ENCODE measurements around the gene TMED6. TPM values are rescaled to one million over a fixed set of nuclear protein-coding genes. Genes with fewer than 3 reads are reported as not detected.

TMED6 gene
- total RNA-seq: not detected

DNA sequence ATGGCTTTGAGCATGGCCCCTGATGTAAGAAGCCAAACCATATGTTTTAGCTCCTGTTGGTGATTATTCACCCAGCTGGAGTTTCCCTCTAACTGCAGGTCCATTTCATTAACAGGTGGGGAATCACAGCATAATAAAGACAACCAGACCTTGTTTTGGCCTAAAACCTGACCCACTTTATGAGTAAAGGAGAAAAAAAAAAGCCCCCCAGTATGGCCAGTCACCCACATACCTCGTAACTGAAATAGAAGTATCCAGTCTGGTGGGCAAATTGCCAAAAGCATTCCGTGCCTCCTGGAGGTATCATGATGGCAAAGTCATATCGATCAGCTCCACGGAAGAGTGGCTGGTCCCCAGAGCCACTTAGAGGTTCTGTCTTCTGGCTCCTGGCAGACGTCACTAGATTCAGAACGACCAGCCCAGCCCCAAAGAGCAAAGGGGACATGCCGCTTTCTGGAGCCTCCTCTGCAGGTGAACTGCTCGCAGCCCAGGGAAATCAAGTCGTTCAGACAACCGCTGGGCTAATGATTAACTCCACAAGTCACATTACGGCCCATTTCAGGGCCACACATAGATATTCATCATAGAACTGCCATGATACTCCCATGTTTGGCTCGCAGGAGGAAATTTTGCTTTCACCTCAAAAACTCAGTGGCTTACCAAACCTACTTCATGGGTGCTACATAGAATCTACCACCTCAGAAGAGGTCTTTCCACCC is at the start of gene TMED6:
Gene TMED6, minus strand, starts transcription at position 478 of the 719 bp plus-strand sequence. Its CDS starts 33 bp downstream, at position 445.
- ATAC-seq (ENCODE audit: low FRiP score): no peak
- TF ChIP-seq, protein P1, sequence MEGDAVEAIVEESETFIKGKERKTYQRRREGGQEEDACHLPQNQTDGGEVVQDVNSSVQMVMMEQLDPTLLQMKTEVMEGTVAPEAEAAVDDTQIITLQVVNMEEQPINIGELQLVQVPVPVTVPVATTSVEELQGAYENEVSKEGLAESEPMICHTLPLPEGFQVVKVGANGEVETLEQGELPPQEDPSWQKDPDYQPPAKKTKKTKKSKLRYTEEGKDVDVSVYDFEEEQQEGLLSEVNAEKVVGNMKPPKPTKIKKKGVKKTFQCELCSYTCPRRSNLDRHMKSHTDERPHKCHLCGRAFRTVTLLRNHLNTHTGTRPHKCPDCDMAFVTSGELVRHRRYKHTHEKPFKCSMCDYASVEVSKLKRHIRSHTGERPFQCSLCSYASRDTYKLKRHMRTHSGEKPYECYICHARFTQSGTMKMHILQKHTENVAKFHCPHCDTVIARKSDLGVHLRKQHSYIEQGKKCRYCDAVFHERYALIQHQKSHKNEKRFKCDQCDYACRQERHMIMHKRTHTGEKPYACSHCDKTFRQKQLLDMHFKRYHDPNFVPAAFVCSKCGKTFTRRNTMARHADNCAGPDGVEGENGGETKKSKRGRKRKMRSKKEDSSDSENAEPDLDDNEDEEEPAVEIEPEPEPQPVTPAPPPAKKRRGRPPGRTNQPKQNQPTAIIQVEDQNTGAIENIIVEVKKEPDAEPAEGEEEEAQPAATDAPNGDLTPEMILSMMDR (IDR thresholded peaks at IDR 0.05): no peak
- no peak for DNase-seq (ENCODE audit: low spot score)

DNA sequence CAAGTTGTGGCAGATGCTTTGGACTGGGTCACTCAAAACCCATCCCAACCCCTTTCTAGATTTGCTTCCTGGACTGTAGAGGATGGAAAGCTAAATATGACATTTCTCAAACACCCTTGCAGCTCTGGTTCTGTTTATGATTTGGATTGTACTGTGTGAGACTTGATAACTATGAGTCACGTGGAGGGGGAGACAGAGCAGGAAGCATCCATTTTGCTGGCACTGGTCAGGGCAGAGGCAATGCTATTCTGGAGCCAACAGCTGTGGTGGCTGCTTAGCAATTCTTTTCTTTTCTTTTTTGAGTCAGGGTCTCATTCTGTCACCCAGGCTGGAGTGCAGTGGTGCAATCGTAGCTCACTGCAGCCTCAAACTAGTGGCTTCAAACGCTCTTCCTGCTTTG is 47.8 kb upstream of the TMED6 start:
- ATAC-seq (ENCODE audit: low FRiP score) (no peak), DNase-seq (ENCODE audit: low spot score) (no peak)
- TF ChIP-seq, protein P1 (IDR thresholded peaks at IDR 0.05): no peak

DNA sequence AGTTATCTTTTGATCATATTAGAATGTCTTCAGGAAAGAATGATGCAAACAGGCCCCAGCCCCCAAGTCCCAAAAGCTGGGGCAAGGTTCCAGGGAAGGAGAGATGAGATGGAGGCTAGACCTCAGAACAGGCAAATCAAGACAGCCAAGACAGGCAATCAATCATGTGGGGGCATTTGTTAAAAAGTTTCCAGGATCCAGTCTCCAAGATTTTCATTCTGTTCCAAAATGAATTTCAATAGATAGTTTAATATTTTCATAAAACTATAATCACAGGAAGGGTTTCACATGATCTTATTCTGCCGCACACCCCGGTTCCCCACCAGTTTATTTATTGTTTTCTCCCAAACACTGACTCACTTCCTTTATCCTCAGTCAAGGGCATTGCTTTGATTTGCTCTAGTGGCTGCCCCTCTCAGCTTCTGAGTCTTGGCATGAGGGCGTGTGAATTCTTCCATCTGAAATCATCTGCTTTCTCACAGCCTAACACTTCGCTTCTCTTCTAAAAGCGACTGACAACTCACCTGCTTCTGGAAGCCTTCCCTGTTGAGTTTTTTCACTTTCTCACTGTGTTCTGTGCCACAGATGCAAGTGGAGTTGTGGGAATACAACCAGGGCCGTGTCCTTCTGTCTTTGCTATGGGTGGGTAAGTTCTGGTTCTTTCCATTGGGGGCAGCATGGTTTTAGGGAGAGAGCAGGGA is 46.4 kb upstream of the TMED6 start:
- ATAC-seq (ENCODE audit: low FRiP score): peak; percentile 62
- TF ChIP-seq, protein P1 (IDR thresholded peaks at IDR 0.05): no peak
- no peak for DNase-seq (ENCODE audit: low spot score)

DNA sequence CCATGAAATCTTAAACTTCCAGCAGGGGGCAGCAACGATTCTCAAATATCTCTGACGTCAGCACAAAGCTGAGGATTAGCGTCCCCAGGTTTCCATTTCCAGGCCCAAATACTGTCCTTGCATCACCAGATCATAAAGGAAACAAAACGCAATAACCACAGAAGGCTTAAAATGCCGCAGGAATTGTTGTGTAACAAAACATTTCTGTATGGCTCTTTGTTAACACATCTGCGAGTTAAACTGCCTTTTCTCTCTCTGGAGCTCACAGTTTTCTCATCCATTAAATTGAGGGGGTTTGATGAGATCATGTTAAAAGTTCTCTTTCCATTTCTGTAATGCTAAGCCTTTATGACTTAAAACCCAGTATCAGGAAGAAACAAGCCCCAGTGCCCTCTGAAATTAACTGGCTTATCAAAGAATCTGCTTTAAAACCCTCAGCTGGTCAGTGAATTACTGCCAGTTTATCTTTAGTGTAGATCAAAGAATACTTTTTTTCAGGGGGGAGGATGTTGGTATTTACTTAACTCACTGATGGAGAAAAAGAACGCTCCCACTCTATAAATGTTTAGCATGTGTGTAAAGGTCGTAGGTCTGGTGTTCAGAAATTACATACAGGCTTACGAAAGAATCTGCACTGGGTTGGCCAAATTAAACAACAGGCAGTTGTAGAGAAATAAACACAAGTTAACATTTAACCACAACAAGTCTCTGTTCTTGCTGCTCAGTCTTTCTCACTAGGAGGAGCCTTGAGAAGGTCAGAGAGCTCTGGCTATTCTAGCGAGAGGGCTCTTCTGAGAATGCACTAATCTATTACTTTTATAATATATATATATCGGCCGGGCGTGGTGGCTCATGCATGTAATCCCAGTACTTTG is 44.8 kb upstream of the TMED6 start:
- DNase-seq (ENCODE audit: low spot score) (peak; percentile 66), ATAC-seq (ENCODE audit: low FRiP score) (peak; percentile 63)
- TF ChIP-seq, protein P1 (IDR thresholded peaks at IDR 0.05): peak in 2 of 3 donors; percentile 3 to 32

DNA sequence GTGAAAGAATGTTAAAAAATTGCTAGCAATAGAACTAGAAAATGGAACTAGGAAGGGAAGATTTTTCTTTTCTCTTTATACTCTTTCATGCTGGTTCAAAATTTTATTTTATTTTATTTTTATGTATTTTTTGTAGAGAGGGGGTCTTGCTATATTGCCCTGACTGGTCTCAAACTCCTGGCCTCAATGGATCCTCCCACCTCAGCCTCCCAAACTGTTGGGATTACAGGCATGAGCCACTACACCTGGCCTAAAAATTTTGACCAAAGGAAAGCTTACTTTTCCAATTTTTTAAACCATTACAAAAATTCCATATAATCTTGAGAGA is 44.2 kb upstream of the TMED6 start:
- no peak for ATAC-seq (ENCODE audit: low FRiP score)
- TF ChIP-seq, protein P1 (IDR thresholded peaks at IDR 0.05): no peak
- no peak for DNase-seq (ENCODE audit: low spot score)

DNA sequence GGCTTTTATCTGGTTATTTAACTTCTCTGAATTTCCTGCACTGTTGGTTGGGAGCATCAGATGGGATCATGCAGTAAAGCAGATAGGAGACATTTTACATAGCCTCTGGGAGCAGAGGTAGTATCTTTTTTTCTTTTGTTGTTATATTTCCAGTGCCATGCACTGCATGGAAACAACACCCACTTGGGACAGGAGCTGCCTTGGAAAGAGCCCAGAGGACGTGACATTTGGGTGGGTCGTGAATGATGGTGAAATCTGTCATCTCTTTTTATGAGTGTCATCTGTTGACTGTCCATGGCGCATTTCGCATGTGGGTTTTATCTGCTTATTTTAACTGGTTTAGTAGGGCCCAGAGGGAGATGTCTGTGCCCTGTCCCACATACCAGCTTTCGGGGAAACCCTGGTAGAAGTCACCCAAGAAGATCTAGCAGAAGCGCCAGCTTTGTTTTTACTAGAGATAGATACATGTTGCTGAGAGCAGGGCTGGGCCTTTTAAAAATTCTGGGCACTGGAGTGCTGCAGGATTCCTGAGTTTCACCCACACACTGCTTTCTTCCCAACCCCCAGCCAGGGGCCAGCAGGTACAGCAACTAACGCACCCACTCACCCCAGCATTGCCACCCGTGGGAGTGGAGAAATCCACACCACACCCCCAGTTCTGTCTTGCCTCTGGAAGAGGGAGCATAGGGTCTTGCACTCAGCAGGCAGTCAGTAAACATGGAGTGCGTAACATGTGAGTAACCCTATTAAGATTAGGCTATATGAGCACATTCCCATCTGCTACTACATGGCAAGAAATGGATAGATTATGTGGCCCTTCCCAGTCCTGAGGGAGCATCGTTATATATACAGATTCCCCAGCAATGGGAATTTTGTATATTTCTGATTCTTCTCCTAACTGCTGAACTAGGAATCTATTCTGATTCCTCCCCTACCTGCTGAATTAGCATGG is 42.6 kb upstream of the TMED6 start:
- DNase-seq (ENCODE audit: low spot score) (no peak), ATAC-seq (ENCODE audit: low FRiP score) (no peak)
- TF ChIP-seq, protein P1 (IDR thresholded peaks at IDR 0.05): no peak
